ENCODE data around the gene CNIH3. TPM values are rescaled to one million over a fixed set of nuclear protein-coding genes. Genes with fewer than 3 reads are reported as not detected.

The CNIH3 gene
- total and polyA plus RNA-seq, 12 donors, result 0.30 to 5.5 (median 2.2) TPM

- Histone ChIP-seq H3K4me1 (replicated peaks in 1 of 2) (no peaks in the 10 kb centered on the region), H3K27me3 (no peaks in the 10 kb centered on the region), H3K4me3 (no peak overlapping the region), H3K36me3 (replicated peaks in 1 of 2) (no peaks in the 10 kb centered on the region), H3K9me3 (replicated peaks in 1 of 3) (no peaks in the 10 kb centered on the region), H3K27ac (no peak overlapping the region)
- TF ChIP-seq CTCF (IDR thresholded peaks at IDR 0.05) (no peak), POLR2A (IDR thresholded peaks at IDR 0.05) (no peak)
- no peak for DNase-seq
- intact Hi-C loops (cut with DNase I), result no loop called here
- WGBS, 4 donors, result 47 to 59% (median 56%) methylated on average over 5 of the region's 5 CpGs
Measured at GRCh38 chr1:224607188-224608148, 8.6 kb upstream of the CNIH3 start.

GRCh38 chr1:224609333-224609732 lies 6.8 kb upstream of the CNIH3 start:
- no peak overlapping the region for H3K4me3 ChIP-seq
- H3K27me3 ChIP-seq, result no peaks in the 10 kb centered on the region
- no peaks in the 10 kb centered on the region for H3K4me1 ChIP-seq (replicated peaks in 1 of 2)
- intact Hi-C loops (cut with DNase I), result no loop called here
- TF ChIP-seq CTCF (IDR thresholded peaks at IDR 0.05) (no peak), POLR2A (IDR thresholded peaks at IDR 0.05) (no peak)
- no peak overlapping the region for H3K27ac ChIP-seq
- no peaks in the 10 kb centered on the region for H3K9me3 ChIP-seq (replicated peaks in 1 of 3)
- DNase-seq, result no peak
- 36 to 58% (median 46%) methylated on average over 1 of the region's 1 CpG for WGBS, 4 donors
- no peaks in the 10 kb centered on the region for H3K36me3 ChIP-seq (replicated peaks in 1 of 2)

- no peak for DNase-seq
- H3K4me1 ChIP-seq (replicated peaks in 1 of 2), result peaks cover 0 to 12% of the 10 kb centered on the region in 2 donors
- H3K27me3 ChIP-seq, result peaks cover 15% of the 10 kb centered on the region
- no peak overlapping the region for H3K27ac ChIP-seq
- intact Hi-C loops (cut with DNase I), result no loop called here
- H3K9me3 ChIP-seq (replicated peaks in 1 of 3), result no peaks in the 10 kb centered on the region
- no peaks in the 10 kb centered on the region for H3K36me3 ChIP-seq (replicated peaks in 1 of 2)
- TF ChIP-seq POLR2A (IDR thresholded peaks at IDR 0.05), result no peak
- TF ChIP-seq CTCF (IDR thresholded peaks at IDR 0.05), result no peak
- WGBS, 4 donors, result 89 to 93% (median 91%) methylated on average over 1 of the region's 1 CpG
- no peak overlapping the region for H3K4me3 ChIP-seq
Measured at GRCh38 chr1:224612246-224612645, 3.9 kb upstream of the CNIH3 start.

- Histone ChIP-seq H3K4me1 (replicated peaks in 1 of 2) (peaks cover 0 to 12% of the 10 kb centered on the region in 2 donors), H3K4me3 (no peak overlapping the region), H3K27ac (no peak overlapping the region), H3K9me3 (replicated peaks in 1 of 3) (no peaks in the 10 kb centered on the region), H3K36me3 (replicated peaks in 1 of 2) (no peaks in the 10 kb centered on the region), H3K27me3 (peaks cover 25% of the 10 kb centered on the region)
- WGBS, 4 donors, result 86 to 93% (median 89%) methylated on average over 6 of the region's 6 CpGs
- intact Hi-C loops (cut with DNase I), result no loop called here
- TF ChIP-seq CTCF (IDR thresholded peaks at IDR 0.05), result no peak
- no peak for TF ChIP-seq POLR2A (IDR thresholded peaks at IDR 0.05)
- no peak for DNase-seq
Measured at GRCh38 chr1:224613486-224613885, 2.6 kb upstream of the CNIH3 start.
